ENCODE data around the gene ANXA2R. TPM values are rescaled to one million over a fixed set of nuclear protein-coding genes. Genes with fewer than 3 reads are reported as not detected.

ANXA2R gene
- total and polyA plus RNA-seq, 9 of the 15 experiments (the other 6 are each of a cell fraction or from before 2014, with no cell fraction given), result 2.1 to 4.8 (median 3.4) TPM

DNA sequence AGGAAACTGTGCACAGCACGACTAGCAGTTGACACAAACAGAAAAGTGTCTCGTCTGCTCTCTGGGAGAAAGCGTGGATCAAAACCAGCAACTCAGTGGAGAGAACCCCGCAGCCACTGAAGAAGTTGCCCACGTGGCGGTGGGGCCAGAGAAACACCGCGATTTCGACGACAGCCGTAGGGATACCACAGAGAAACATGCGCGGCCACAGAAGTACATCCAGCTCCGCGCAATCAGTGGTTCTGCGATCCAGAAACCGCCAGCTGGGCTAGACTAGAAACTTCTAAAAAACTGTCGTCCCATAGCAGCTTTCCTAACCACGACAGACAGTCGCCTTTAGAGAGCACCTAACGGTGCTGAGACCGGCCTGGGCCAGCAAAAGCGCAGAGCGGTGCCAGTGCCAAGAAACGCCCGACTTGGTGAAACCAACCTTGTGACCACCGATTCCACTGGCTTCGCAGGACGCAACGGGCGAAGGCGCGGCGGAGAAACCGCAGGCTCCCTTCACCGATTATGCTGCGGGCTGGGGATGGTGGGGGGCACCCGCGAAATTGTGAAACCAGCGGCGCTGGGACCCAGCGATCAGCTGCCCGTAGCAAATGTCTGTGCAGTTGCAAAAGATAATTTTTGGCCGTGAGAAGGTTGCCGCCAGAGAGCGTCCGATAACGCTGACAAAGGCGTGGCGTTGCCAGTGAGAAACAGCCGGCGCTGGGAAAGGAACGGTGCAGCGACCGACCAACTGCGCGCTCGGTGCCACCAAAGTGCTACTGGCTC lies 2.7 kb upstream of the ANXA2R start (continued):
- TF ChIP-seq ZNF277 (CRISPR knock-in tag; IDR thresholded peaks at IDR 0.05; ENCODE audit: borderline replicate concordance) (no peak), ZNF224 (CRISPR knock-in tag; IDR thresholded peaks at IDR 0.05) (peak; percentile 88), ZNF436 (CRISPR knock-in tag; IDR thresholded peaks at IDR 0.05) (no peak), MYNN (IDR thresholded peaks at IDR 0.05) (peak; percentile 89), MYNN (CRISPR knock-in tag; IDR thresholded peaks at IDR 0.05) (no peak), KDM2B (CRISPR knock-in tag; IDR thresholded peaks at IDR 0.05) (peak; percentile 78; the same call in 1 of the 2 replicates), ZNF778 (CRISPR knock-in tag; IDR thresholded peaks at IDR 0.05) (no peak), RBFOX2 (IDR thresholded peaks at IDR 0.05; ENCODE audit: low read depth, low read length) (peak; percentile 84), ZNF134 (CRISPR knock-in tag; conservative IDR thresholded peaks at IDR 0.05) (0 out of 2 replicates have a peak, but pooled peaks have one; percentile 14), GTF2F1 (IDR thresholded peaks at IDR 0.05; ENCODE audit: low read depth, low read length) (0 out of 2 replicates have a peak, but pooled peaks have one; percentile 34), FOXA3 (CRISPR knock-in tag; conservative IDR thresholded peaks at IDR 0.05 in 1 of 2, IDR thresholded peaks at IDR 0.05 in 1 of 2) (peak in 1 of 2 experiments; percentile 92; a peak in 2 of 4 replicates), CAMTA2 (CRISPR knock-in tag; conservative IDR thresholded peaks at IDR 0.05) (no peak), ZNF766 (CRISPR knock-in tag; conservative IDR thresholded peaks at IDR 0.05) (peak; percentile 64; the same call in 1 of the 2 replicates), CHAMP1 (IDR thresholded peaks at IDR 0.05) (peak; percentile 96), NFE2 (IDR thresholded peaks at IDR 0.05; ENCODE audit: low read depth) (peak; percentile 47; the same call in 1 of the 2 replicates), ZNF398 (CRISPR knock-in tag; IDR thresholded peaks at IDR 0.05) (no peak), LEF1 (IDR thresholded peaks at IDR 0.05) (peak; percentile 41; the same call in 1 of the 2 replicates), CBFB (CRISPR knock-in tag; IDR thresholded peaks at IDR 0.05) (peak; percentile 82; the same call in 1 of the 2 replicates), MCM2 (IDR thresholded peaks at IDR 0.05; ENCODE audit: low read depth) (no peak), SMARCA4 (IDR thresholded peaks at IDR 0.05) (peak; percentile 71), BRF1 (IDR thresholded peaks at IDR 0.05; ENCODE audit: borderline replicate concordance, extremely low read depth, insufficient read length) (no peak), ADNP (tag; IDR thresholded peaks at IDR 0.05) (no peak)
- TF ChIP-seq, protein P1, sequence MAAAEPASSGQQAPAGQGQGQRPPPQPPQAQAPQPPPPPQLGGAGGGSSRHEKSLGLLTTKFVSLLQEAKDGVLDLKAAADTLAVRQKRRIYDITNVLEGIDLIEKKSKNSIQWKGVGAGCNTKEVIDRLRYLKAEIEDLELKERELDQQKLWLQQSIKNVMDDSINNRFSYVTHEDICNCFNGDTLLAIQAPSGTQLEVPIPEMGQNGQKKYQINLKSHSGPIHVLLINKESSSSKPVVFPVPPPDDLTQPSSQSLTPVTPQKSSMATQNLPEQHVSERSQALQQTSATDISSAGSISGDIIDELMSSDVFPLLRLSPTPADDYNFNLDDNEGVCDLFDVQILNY (CRISPR knock-in tag; IDR thresholded peaks at IDR 0.05), result peak; percentile 97

Measured in K562 (cell line).